HG02623 (cell line): ENCODE data around the gene LRP2.

Experiments used
- ATAC-seq: cut with Tn5 transposase; IDR thresholded peaks from one replicate; pipeline ENCODE4 v1.9.1; 2021; ENCODE audit warnings: moderate library complexity; ENCODE audit not compliant: unreplicated experiment

LRP2 gene

GRCh38 chr2:169247211-169247610 lies 115.1 kb downstream of the LRP2 start:
- ATAC-seq: no peak

GRCh38 chr2:169240405-169240804 lies 121.9 kb downstream of the LRP2 start:
- ATAC-seq: no peak

GRCh38 chr2:169237939-169238338 lies 124.4 kb downstream of the LRP2 start:
- ATAC-seq: no peak

- ATAC-seq: no peak
Observed at GRCh38 chr2:169237286-169237685, 125.0 kb downstream of the LRP2 start.

GRCh38 chr2:169232551-169233154 lies 129.7 kb downstream of the LRP2 start:
- no peak for ATAC-seq

- ATAC-seq: no peak
Observed at GRCh38 chr2:169230204-169230603, 132.1 kb downstream of the LRP2 start.

- no peak for ATAC-seq
Observed at GRCh38 chr2:169229590-169229989, 132.7 kb downstream of the LRP2 start.

- ATAC-seq: no peak
Observed at GRCh38 chr2:169225906-169226305, 136.4 kb downstream of the LRP2 start.

GRCh38 chr2:169225233-169225750 lies 137.0 kb downstream of the LRP2 start:
- ATAC-seq: no peak

GRCh38 chr2:169222665-169223064 lies 139.7 kb downstream of the LRP2 start:
- peak; percentile 80 for ATAC-seq

GRCh38 chr2:169221745-169222369 lies 140.5 kb downstream of the LRP2 start:
- ATAC-seq: no peak

GRCh38 chr2:169210917-169211316 lies 151.4 kb downstream of the LRP2 start:
- no peak for ATAC-seq

- ATAC-seq: no peak
Observed at GRCh38 chr2:169208026-169208425, 154.3 kb downstream of the LRP2 start.

- ATAC-seq: no peak
Observed at GRCh38 chr2:169205176-169205575, 157.2 kb downstream of the LRP2 start.

GRCh38 chr2:169203952-169204351 lies 158.4 kb downstream of the LRP2 start:
- no peak for ATAC-seq

- ATAC-seq: no peak
Observed at GRCh38 chr2:169200756-169201155, 161.6 kb downstream of the LRP2 start.

- ATAC-seq: no peak
Observed at GRCh38 chr2:169193618-169194017, 168.7 kb downstream of the LRP2 start.

- no peak for ATAC-seq
Observed at GRCh38 chr2:169190197-169190775, 172.0 kb downstream of the LRP2 start.

GRCh38 chr2:169189132-169189531 lies 173.2 kb downstream of the LRP2 start:
- no peak for ATAC-seq

GRCh38 chr2:169185711-169186110 lies 176.6 kb downstream of the LRP2 start:
- no peak for ATAC-seq

- ATAC-seq: no peak
Observed at GRCh38 chr2:169184074-169184473, 178.3 kb downstream of the LRP2 start.

- ATAC-seq: no peak
Observed at GRCh38 chr2:169182573-169182972, 179.8 kb downstream of the LRP2 start.
